Loucy (cell line): Measurements from ENCODE around the gene REC114.

ENCODE experiments used
- H2AFZ ChIP-seq: fragments of 200-600 bp; sonication (generic); 2 replicates; pipeline ENCODE4 v1.6.0; 2016; ENCODE audit warnings: antibody characterized with exemption, mild to moderate bottlenecking, low read length, moderate library complexity
- H3F3A ChIP-seq: fragments of 200-600 bp; 2 replicates; pipeline ENCODE4 v1.6.0; 2016; ENCODE audit warnings: antibody characterized with exemption, low read depth, mild to moderate bottlenecking
- H3K27me3 ChIP-seq: fragments of 200-600 bp; sonication (generic); 2 replicates; pipeline ENCODE4 v1.6.1; 2014; ENCODE audit warnings: low read length, mild to moderate bottlenecking; ENCODE audit not compliant: insufficient read depth, poor library complexity, severe bottlenecking
- H3K36me3 ChIP-seq: fragments of 200-600 bp; sonication (generic); 2 replicates; pipeline ENCODE4 v1.6.1; 2016; ENCODE audit warnings: low read length; ENCODE audit not compliant: insufficient read depth
- H3K4me1 ChIP-seq: fragments of 200-600 bp; sonication (generic); 2 replicates; pipeline ENCODE4 v1.5.1; 2014; ENCODE audit warnings: low read length, mild to moderate bottlenecking; ENCODE audit not compliant: insufficient read depth, poor library complexity, severe bottlenecking
- H3K4me2 ChIP-seq: fragments of 200-600 bp; sonication (generic); 2 replicates; pipeline ENCODE4 v1.6.0; 2014; ENCODE audit warnings: antibody characterized with exemption, low read length, low read depth, mild to moderate bottlenecking; ENCODE audit not compliant: poor library complexity, severe bottlenecking
- H3K4me3 ChIP-seq: fragments of 200-600 bp; sonication (generic); 2 replicates; pipeline ENCODE4 v1.5.1; 2014; ENCODE audit warnings: low read length, mild to moderate bottlenecking, mixed read lengths; ENCODE audit not compliant: poor library complexity, severe bottlenecking
- H3K79me2 ChIP-seq: fragments of 200-600 bp; sonication (generic); 2 replicates; pipeline ENCODE4 v1.6.1; 2014; ENCODE audit warnings: low read length; ENCODE audit not compliant: insufficient read depth
- H3K9ac ChIP-seq: fragments of 200-600 bp; sonication (generic); 2 replicates; pipeline ENCODE4 v1.6.0; 2014; ENCODE audit warnings: mild to moderate bottlenecking, low read depth, low read length, moderate library complexity; ENCODE audit not compliant: poor library complexity, severe bottlenecking
- H3K9me2 ChIP-seq: fragments of 200-600 bp; sonication (generic); replicated peaks from 2 replicates; pipeline ENCODE4 v1.6.1; 2016; ENCODE audit warnings: low read depth, low read length, mixed read lengths
- H3K9me3 ChIP-seq: fragments of 200-600 bp; sonication (generic); 2 replicates; pipeline ENCODE4 v1.6.1; 2014; ENCODE audit warnings: mild to moderate bottlenecking, antibody characterized with exemption, low read length, low read depth; ENCODE audit not compliant: insufficient read depth
- H4K20me1 ChIP-seq: fragments of 200-600 bp; sonication (generic); 2 replicates; pipeline ENCODE4 v1.6.0; 2014; ENCODE audit warnings: antibody characterized with exemption, low read length, mild to moderate bottlenecking; ENCODE audit not compliant: insufficient read depth, poor library complexity, severe bottlenecking
- EZH2phosphoT487 ChIP-seq: fragments of 200-600 bp; IDR thresholded peaks from 2 replicates; pipeline ENCODE4 v1.6.1; 2018; ENCODE audit warnings: antibody characterized with exemption, mild to moderate bottlenecking, moderate library complexity, borderline replicate concordance
- TF ChIP-seq, protein P1 (sequence below): fragments of 200-600 bp; sonication (generic); conservative IDR thresholded peaks from 2 replicates; pipeline ENCODE4 v1.5.1; 2014; ENCODE audit warnings: mild to moderate bottlenecking, antibody characterized with exemption, low read length

The REC114 gene

DNA sequence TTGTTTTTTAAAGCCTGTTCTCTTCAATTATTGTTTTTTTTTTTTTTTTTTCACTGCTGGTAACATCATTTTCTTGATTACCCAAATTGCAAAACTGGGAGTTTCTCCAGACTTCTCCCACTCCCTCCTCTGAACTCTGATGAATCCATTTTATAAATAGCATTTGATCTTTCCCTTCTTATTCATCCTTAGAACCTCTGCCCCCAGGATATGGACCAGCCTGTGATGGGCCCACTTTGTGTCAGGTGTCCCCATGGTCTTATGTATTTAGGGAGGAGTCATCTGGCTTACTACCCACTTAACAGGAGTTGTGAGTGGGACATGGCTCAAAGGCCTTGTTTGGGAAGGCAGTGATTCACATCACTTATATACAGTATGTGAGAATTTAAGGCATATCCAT is 57.7 kb downstream of the REC114 start:
- TF ChIP-seq EZH2phosphoT487: no peak
- TF ChIP-seq, protein P1, sequence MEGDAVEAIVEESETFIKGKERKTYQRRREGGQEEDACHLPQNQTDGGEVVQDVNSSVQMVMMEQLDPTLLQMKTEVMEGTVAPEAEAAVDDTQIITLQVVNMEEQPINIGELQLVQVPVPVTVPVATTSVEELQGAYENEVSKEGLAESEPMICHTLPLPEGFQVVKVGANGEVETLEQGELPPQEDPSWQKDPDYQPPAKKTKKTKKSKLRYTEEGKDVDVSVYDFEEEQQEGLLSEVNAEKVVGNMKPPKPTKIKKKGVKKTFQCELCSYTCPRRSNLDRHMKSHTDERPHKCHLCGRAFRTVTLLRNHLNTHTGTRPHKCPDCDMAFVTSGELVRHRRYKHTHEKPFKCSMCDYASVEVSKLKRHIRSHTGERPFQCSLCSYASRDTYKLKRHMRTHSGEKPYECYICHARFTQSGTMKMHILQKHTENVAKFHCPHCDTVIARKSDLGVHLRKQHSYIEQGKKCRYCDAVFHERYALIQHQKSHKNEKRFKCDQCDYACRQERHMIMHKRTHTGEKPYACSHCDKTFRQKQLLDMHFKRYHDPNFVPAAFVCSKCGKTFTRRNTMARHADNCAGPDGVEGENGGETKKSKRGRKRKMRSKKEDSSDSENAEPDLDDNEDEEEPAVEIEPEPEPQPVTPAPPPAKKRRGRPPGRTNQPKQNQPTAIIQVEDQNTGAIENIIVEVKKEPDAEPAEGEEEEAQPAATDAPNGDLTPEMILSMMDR: no peak
- Histone ChIP-seq H3F3A (no peaks in the 10 kb centered on the region), H3K9me2 (no peaks in the 10 kb centered on the region), H3K27me3 (no peaks in the 10 kb centered on the region), H4K20me1 (no peaks in the 10 kb centered on the region), H3K4me1 (no peaks in the 10 kb centered on the region), H3K4me3 (no peak overlapping the region), H3K4me2 (no peak overlapping the region), H3K79me2 (no peaks in the 10 kb centered on the region), H3K36me3 (no peaks in the 10 kb centered on the region), H3K9me3 (no peaks in the 10 kb centered on the region), H3K9ac (no peak overlapping the region), H2AFZ (no peak overlapping the region)

DNA sequence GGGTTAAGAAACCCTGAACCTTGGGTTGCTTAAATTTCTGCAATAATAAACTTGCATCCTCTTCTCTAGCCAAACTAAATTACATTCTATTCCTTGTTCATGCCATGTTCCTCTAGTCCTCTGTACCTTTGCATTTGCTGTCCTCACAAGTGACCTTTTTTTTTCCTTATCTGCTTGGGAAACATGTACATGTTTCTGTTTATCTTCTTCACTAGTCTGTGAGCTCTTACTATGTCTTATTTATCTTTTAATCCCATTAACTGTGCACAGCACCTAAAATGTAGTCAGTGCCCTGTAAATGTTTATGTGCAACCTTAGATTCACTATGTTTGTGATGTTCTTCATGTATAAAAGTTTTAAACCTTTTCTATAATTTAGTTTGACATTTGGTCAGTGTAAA is 61.9 kb downstream of the REC114 start:
- Histone ChIP-seq H3K4me3 (no peak overlapping the region), H3K79me2 (no peaks in the 10 kb centered on the region), H3K9me3 (no peaks in the 10 kb centered on the region), H2AFZ (no peak overlapping the region), H4K20me1 (no peaks in the 10 kb centered on the region), H3K9me2 (no peaks in the 10 kb centered on the region), H3K27me3 (no peaks in the 10 kb centered on the region), H3K4me2 (no peak overlapping the region), H3K4me1 (no peaks in the 10 kb centered on the region), H3K9ac (no peak overlapping the region), H3K36me3 (no peaks in the 10 kb centered on the region), H3F3A (no peaks in the 10 kb centered on the region)
- TF ChIP-seq, protein P1: no peak
- no peak for TF ChIP-seq EZH2phosphoT487

DNA sequence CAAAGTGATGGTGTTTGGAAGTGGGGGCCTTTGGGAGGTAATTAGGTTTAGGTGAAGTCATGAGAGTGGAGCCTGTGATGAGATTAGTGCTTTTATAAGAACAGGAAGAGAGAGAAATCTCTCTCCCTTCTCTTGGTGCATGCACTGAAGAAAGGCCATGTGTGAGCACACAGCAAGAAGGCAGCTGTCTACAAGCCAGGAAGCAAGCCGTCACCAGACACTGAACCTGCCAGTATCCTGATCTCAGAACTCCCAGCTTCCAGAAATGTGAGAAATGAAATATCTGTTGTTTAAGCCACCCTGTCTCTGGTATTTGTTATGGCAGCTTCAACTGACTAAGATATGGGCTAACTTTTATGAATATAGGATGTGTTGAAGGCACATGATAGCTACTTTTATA is 72.6 kb downstream of the REC114 start:
- no peak overlapping the region for H2AFZ ChIP-seq
- H3K9me3 ChIP-seq: no peaks in the 10 kb centered on the region
- no peak overlapping the region for H3K9ac ChIP-seq
- no peak overlapping the region for H3K4me3 ChIP-seq
- H3F3A ChIP-seq: no peaks in the 10 kb centered on the region
- no peaks in the 10 kb centered on the region for H4K20me1 ChIP-seq
- H3K4me1 ChIP-seq: no peaks in the 10 kb centered on the region
- no peaks in the 10 kb centered on the region for H3K36me3 ChIP-seq
- TF ChIP-seq, protein P1: no peak
- no peak for TF ChIP-seq EZH2phosphoT487
- H3K9me2 ChIP-seq: no peaks in the 10 kb centered on the region
- no peaks in the 10 kb centered on the region for H3K79me2 ChIP-seq
- H3K4me2 ChIP-seq: no peak overlapping the region
- no peaks in the 10 kb centered on the region for H3K27me3 ChIP-seq
